ENCODE results near the gene YBX3. TPM values are rescaled to one million over a fixed set of nuclear protein-coding genes. Genes with fewer than 3 reads are reported as not detected.

The YBX3 gene
- polyA plus RNA-seq, 1 donor (not counting 4 experiments of a cell fraction or from before 2014, with no cell fraction given): 170 TPM

DNA sequence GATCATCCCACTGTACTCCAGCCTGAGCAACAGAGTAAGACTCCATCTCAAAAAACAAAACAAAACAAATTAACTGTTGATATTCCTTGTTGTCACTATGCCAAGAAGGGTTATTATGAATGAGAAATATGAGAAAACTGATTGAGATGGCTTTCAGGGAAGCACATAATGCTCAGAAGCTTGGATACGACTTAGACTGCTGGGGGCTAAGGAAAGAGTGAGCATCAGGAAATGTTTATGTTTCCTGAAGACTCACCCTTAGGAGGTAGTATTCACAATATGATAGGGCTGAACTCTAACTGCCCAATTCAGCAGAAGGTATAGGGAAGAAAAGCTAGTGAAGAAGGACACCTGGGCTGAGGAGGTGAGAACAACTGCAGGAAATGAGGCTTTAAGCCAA, 55.5 kb downstream of the YBX3 start:
- H3K27ac ChIP-seq (ENCODE audit: control insufficient read depth, insufficient read depth, low read length): no peak overlapping the region
- H3K4me2 ChIP-seq (ENCODE audit: control insufficient read depth, extremely low read depth, insufficient read depth, low read depth, low read length): no peak overlapping the region
- H4K20me1 ChIP-seq (ENCODE audit: control insufficient read depth, extremely low read depth, insufficient read depth, low read length): no peaks in the 10 kb centered on the region
- H3K27me3 ChIP-seq (ENCODE audit: control insufficient read depth, extremely low read depth, insufficient read depth, low read length): no peaks in the 10 kb centered on the region
- no peaks in the 10 kb centered on the region for H3K9me1 ChIP-seq (ENCODE audit: control insufficient read depth, extremely low read depth, insufficient read depth, low read length)
- no peaks in the 10 kb centered on the region for H3K36me3 ChIP-seq (ENCODE audit: control insufficient read depth in 2 of 2, extremely low read depth in 1 of 2, insufficient read depth in 2 of 2, low read length in 2 of 2)
- dilution Hi-C loops (cut with MboI; ENCODE audit: extremely low pct_ligation_motif_present, low sequenced_read_pairs): no loop called here
- no peaks in the 10 kb centered on the region for H3K9me3 ChIP-seq (ENCODE audit: control insufficient read depth, low read depth, low read length)
- no peak overlapping the region for H3K4me3 ChIP-seq (ENCODE audit: control insufficient read depth in 2 of 3, extremely low read depth in 1 of 3, insufficient read depth in 2 of 3, low read depth in 1 of 3, low read length in 3 of 3)
- no peak overlapping the region for H3K9ac ChIP-seq (ENCODE audit: control insufficient read depth, extremely low read depth, insufficient read depth, low read length)
- no peak overlapping the region for H2AFZ ChIP-seq (ENCODE audit: control insufficient read depth, low read length)
- peaks cover 3% of the 10 kb centered on the region for H3K4me1 ChIP-seq (ENCODE audit: control insufficient read depth, extremely low read depth, insufficient read depth, low read length)
- peaks cover 2% of the 10 kb centered on the region for H3K79me2 ChIP-seq (ENCODE audit: control insufficient read depth, insufficient read depth, low read length)
- FAIRE-seq (no peak), DNase-seq (ENCODE audit: low read depth, low spot score) (no peak)
- TF ChIP-seq EZH2 (IDR thresholded peaks at IDR 0.05; ENCODE audit: low read length): no peak
- TF ChIP-seq, protein P1, sequence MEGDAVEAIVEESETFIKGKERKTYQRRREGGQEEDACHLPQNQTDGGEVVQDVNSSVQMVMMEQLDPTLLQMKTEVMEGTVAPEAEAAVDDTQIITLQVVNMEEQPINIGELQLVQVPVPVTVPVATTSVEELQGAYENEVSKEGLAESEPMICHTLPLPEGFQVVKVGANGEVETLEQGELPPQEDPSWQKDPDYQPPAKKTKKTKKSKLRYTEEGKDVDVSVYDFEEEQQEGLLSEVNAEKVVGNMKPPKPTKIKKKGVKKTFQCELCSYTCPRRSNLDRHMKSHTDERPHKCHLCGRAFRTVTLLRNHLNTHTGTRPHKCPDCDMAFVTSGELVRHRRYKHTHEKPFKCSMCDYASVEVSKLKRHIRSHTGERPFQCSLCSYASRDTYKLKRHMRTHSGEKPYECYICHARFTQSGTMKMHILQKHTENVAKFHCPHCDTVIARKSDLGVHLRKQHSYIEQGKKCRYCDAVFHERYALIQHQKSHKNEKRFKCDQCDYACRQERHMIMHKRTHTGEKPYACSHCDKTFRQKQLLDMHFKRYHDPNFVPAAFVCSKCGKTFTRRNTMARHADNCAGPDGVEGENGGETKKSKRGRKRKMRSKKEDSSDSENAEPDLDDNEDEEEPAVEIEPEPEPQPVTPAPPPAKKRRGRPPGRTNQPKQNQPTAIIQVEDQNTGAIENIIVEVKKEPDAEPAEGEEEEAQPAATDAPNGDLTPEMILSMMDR (optimal IDR thresholded peaks at IDR 0.05 in 1 of 3, IDR thresholded peaks at IDR 0.05 in 1 of 3, conservative IDR thresholded peaks at IDR 0.05 in 1 of 3; ENCODE audit: extremely low read depth in 1 of 3, insufficient read depth in 2 of 3, low read length in 3 of 3): no peak

DNA sequence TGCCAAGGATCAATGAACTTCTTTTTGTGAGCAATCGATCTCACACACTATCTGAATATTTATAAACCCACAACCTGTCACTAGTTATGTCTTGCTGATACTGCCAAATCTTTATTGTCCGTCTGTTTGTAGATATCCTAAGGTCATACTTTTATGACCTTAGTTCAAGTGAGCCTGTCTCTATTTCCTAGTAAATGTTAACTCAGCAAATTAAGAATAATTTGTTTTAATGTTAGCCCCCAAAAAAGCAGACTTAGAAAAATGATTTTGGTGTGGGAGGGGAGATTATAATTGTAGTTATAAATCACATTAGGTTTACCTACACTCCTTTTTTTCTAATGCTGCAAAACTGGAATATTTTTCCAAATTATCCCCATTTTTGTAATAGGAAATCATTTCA, 58.6 kb downstream of the YBX3 start:
- TF ChIP-seq EZH2 (IDR thresholded peaks at IDR 0.05; ENCODE audit: low read length): no peak
- TF ChIP-seq, protein P1 (optimal IDR thresholded peaks at IDR 0.05 in 1 of 3, IDR thresholded peaks at IDR 0.05 in 1 of 3, conservative IDR thresholded peaks at IDR 0.05 in 1 of 3; ENCODE audit: extremely low read depth in 1 of 3, insufficient read depth in 2 of 3, low read length in 3 of 3): no peak
- no peak overlapping the region for H3K4me3 ChIP-seq (ENCODE audit: control insufficient read depth in 2 of 3, extremely low read depth in 1 of 3, insufficient read depth in 2 of 3, low read depth in 1 of 3, low read length in 3 of 3)
- dilution Hi-C loops (cut with MboI; ENCODE audit: extremely low pct_ligation_motif_present, low sequenced_read_pairs): no loop called here
- H3K36me3 ChIP-seq (ENCODE audit: control insufficient read depth in 2 of 2, extremely low read depth in 1 of 2, insufficient read depth in 2 of 2, low read length in 2 of 2): no peaks in the 10 kb centered on the region
- no peak overlapping the region for H3K9ac ChIP-seq (ENCODE audit: control insufficient read depth, extremely low read depth, insufficient read depth, low read length)
- FAIRE-seq (no peak), DNase-seq (ENCODE audit: low read depth, low spot score) (no peak)
- no peak overlapping the region for H3K27ac ChIP-seq (ENCODE audit: control insufficient read depth, insufficient read depth, low read length)
- H3K27me3 ChIP-seq (ENCODE audit: control insufficient read depth, extremely low read depth, insufficient read depth, low read length): no peaks in the 10 kb centered on the region
- H3K9me3 ChIP-seq (ENCODE audit: control insufficient read depth, low read depth, low read length): no peaks in the 10 kb centered on the region
- no peak overlapping the region for H3K4me2 ChIP-seq (ENCODE audit: control insufficient read depth, extremely low read depth, insufficient read depth, low read depth, low read length)
- no peak overlapping the region for H2AFZ ChIP-seq (ENCODE audit: control insufficient read depth, low read length)
- H3K79me2 ChIP-seq (ENCODE audit: control insufficient read depth, insufficient read depth, low read length): no peaks in the 10 kb centered on the region
- peaks cover 3% of the 10 kb centered on the region for H3K4me1 ChIP-seq (ENCODE audit: control insufficient read depth, extremely low read depth, insufficient read depth, low read length)
- no peaks in the 10 kb centered on the region for H3K9me1 ChIP-seq (ENCODE audit: control insufficient read depth, extremely low read depth, insufficient read depth, low read length)
- H4K20me1 ChIP-seq (ENCODE audit: control insufficient read depth, extremely low read depth, insufficient read depth, low read length): no peaks in the 10 kb centered on the region
